ENCODE measurements around the gene SEMA4A. TPM values are rescaled to one million over a fixed set of nuclear protein-coding genes. Genes with fewer than 3 reads are reported as not detected.

SEMA4A gene
- total and polyA plus RNA-seq, 9 of the 15 experiments (the other 6 are each of a cell fraction or from before 2014, with no cell fraction given): 0.04 to 1.7 (median 0.45) TPM

- TF ChIP-seq SUPT5H (IDR thresholded peaks at IDR 0.05) (peak; percentile 42; the same call in 1 of the 2 replicates), ATF6 (CRISPR knock-in tag; IDR thresholded peaks at IDR 0.05) (no peak), ZNF140 (CRISPR knock-in tag; IDR thresholded peaks at IDR 0.05) (no peak), FOS (IDR thresholded peaks at IDR 0.05; ENCODE audit: extremely low read depth, insufficient read length) (no peak), JUND (IDR thresholded peaks at IDR 0.05; ENCODE audit: borderline replicate concordance, low read depth, low read length) (peak; percentile 80), JUND (tag; IDR thresholded peaks at IDR 0.05; ENCODE audit: borderline replicate concordance, low read depth, low read length) (peak; percentile 62; the same call in 2 of the 3 replicates), TSC22D4 (tag; IDR thresholded peaks at IDR 0.05) (no peak), HMGN3 (IDR thresholded peaks at IDR 0.05; ENCODE audit: borderline replicate concordance, extremely low read depth, insufficient read length, low read depth, low read length) (no peak), E2F8 (IDR thresholded peaks at IDR 0.05; ENCODE audit: low read depth, partially characterized antibody) (no peak), RAD51 (IDR thresholded peaks at IDR 0.05; ENCODE audit: borderline replicate concordance, low read depth) (no peak), RBM22 (IDR thresholded peaks at IDR 0.05; ENCODE audit: low read depth, low read length, poor library complexity, severe bottlenecking) (no peak), SNAPC5 (CRISPR knock-in tag; IDR thresholded peaks at IDR 0.05) (no peak), DEAF1 (CRISPR knock-in tag; IDR thresholded peaks at IDR 0.05) (no peak), MCM3 (IDR thresholded peaks at IDR 0.05) (no peak), NONO (IDR thresholded peaks at IDR 0.05; ENCODE audit: low read depth in 2 of 2, low read length in 1 of 2) (peak in 1 of 2 experiments; percentile 61; a peak in 1 of 4 replicates), TARDBP (IDR thresholded peaks at IDR 0.05) (no peak)
These were observed 30.6 kb upstream of the SEMA4A start (continued) for GRCh38 chr1:156122519-156123355.
